Osteoblast (primary cell): ENCODE measurements around the gene LAPTM5. TPM values are rescaled to one million over a fixed set of nuclear protein-coding genes. Genes with fewer than 3 reads are reported as not detected.

Experiments
- DNase-seq: peaks from one replicate; pipeline ENCODE4 v3.0.0; 2011; ENCODE audit warnings: low spot score, mixed read lengths; ENCODE audit not compliant: insufficient read length; ENCODE audit errors: missing footprints
- H2AFZ ChIP-seq: 2 replicates; pipeline ENCODE4 v1.6.0; 2011; ENCODE audit warnings: mild to moderate bottlenecking, low read length
- H3K27ac ChIP-seq: 2 replicates; pipeline ENCODE4 v1.5.1; 2011; ENCODE audit warnings: mild to moderate bottlenecking, low read depth, low read length, moderate library complexity
- H3K27me3 ChIP-seq: 2 replicates; pipeline ENCODE4 v1.6.0; 2012; ENCODE audit warnings: mild to moderate bottlenecking, control low read depth, inconsistent platforms, low read length, moderate library complexity; ENCODE audit not compliant: insufficient read depth
- H3K36me3 ChIP-seq: 2 replicates; pipeline ENCODE4 v1.5.1; 2011; ENCODE audit warnings: mild to moderate bottlenecking, low read length, control low read depth, moderate library complexity; ENCODE audit not compliant: insufficient read depth
- H3K4me1 ChIP-seq: 2 replicates; pipeline ENCODE4 v1.5.1; 2011; ENCODE audit warnings: mild to moderate bottlenecking, low read length, control low read depth, moderate library complexity; ENCODE audit not compliant: insufficient read depth
- H3K4me2 ChIP-seq: 2 replicates; pipeline ENCODE4 v1.6.0; 2011; ENCODE audit warnings: mild to moderate bottlenecking, low read length; ENCODE audit not compliant: insufficient read depth
- H3K4me3 ChIP-seq: fragments of 200-600 bp; sonication (generic); 3 replicates; pipeline ENCODE4 v1.5.1; 2012; ENCODE audit warnings: mild to moderate bottlenecking, low read length, inconsistent platforms; ENCODE audit not compliant: insufficient read depth
- H3K79me2 ChIP-seq: 2 replicates; pipeline ENCODE4 v1.6.0; 2012; ENCODE audit warnings: mild to moderate bottlenecking, low read length, control low read depth, inconsistent platforms; ENCODE audit not compliant: insufficient read depth
- H3K9me3 ChIP-seq: 2 replicates; pipeline ENCODE4 v1.5.1; 2011; ENCODE audit warnings: low read depth, low read length, control low read depth
- H4K20me1 ChIP-seq: 2 replicates; pipeline ENCODE4 v1.6.0; 2012; ENCODE audit warnings: mild to moderate bottlenecking, low read length, control low read depth; ENCODE audit not compliant: insufficient read depth
- CTCF ChIP-seq: IDR thresholded peaks from 2 replicates; pipeline ENCODE4 v1.5.1; 2011; ENCODE audit warnings: mild to moderate bottlenecking, low read depth, low read length, moderate library complexity; ENCODE audit errors: extremely low read depth
- total RNA-seq: library from RNA; depleted of rRNA; stranded (reverse); fragments of >200 nt; gene quantifications from 2 replicates; pipeline ENCODE4 v1.2.3, GENCODE V29; 2012

Gene LAPTM5
- total RNA-seq, 1 donor, result 0.72 TPM

GRCh38 chr1:30749691-30750583 is 7.6 kb downstream of the LAPTM5 start:
- Histone ChIP-seq H2AFZ (no peak overlapping the region), H3K4me1 (no peaks in the 10 kb centered on the region), H3K4me3 (no peak overlapping the region), H3K27me3 (peaks cover 2% of the 10 kb centered on the region), H3K79me2 (no peaks in the 10 kb centered on the region), H3K4me2 (no peak overlapping the region), H3K9me3 (no peaks in the 10 kb centered on the region), H3K27ac (no peak overlapping the region), H4K20me1 (no peaks in the 10 kb centered on the region), H3K36me3 (no peaks in the 10 kb centered on the region)
- DNase-seq, result peak; percentile 34
- no peak for TF ChIP-seq CTCF

GRCh38 chr1:30748699-30749401 is 8.7 kb downstream of the LAPTM5 start:
- H4K20me1 ChIP-seq, result no peaks in the 10 kb centered on the region
- peaks cover 6% of the 10 kb centered on the region for H3K27me3 ChIP-seq
- no peak overlapping the region for H3K4me2 ChIP-seq
- peak; percentile 81 for DNase-seq
- H3K4me3 ChIP-seq, result no peak overlapping the region
- H3K9me3 ChIP-seq, result no peaks in the 10 kb centered on the region
- H2AFZ ChIP-seq, result no peak overlapping the region
- H3K4me1 ChIP-seq, result no peaks in the 10 kb centered on the region
- H3K36me3 ChIP-seq, result no peaks in the 10 kb centered on the region
- H3K27ac ChIP-seq, result no peak overlapping the region
- H3K79me2 ChIP-seq, result no peaks in the 10 kb centered on the region
- TF ChIP-seq CTCF, result no peak

- no peak overlapping the region for H3K27ac ChIP-seq
- no peaks in the 10 kb centered on the region for H3K36me3 ChIP-seq
- H3K4me1 ChIP-seq, result no peaks in the 10 kb centered on the region
- no peaks in the 10 kb centered on the region for H4K20me1 ChIP-seq
- no peak overlapping the region for H2AFZ ChIP-seq
- no peak overlapping the region for H3K4me2 ChIP-seq
- no peak overlapping the region for H3K4me3 ChIP-seq
- no peaks in the 10 kb centered on the region for H3K9me3 ChIP-seq
- no peak for TF ChIP-seq CTCF
- no peaks in the 10 kb centered on the region for H3K79me2 ChIP-seq
- peak; percentile 68 for DNase-seq
- H3K27me3 ChIP-seq, result peaks cover 9% of the 10 kb centered on the region
These were observed 9.4 kb downstream of the LAPTM5 start for GRCh38 chr1:30748098-30748698.
